ENCODE measurements around the gene ZNF574.
"Not testable (repeated sequence)": the region's sequence is repeated elsewhere in the genome, so short reads cannot be mapped to it uniquely, and the experiment has no call there.

ZNF574 gene

GRCh38 chr19:42098781-42099180 lies 22.8 kb downstream of the ZNF574 start:
- DNase-seq (ENCODE audit: low read depth in 2 of 2, low spot score in 1 of 2) = no peak

GRCh38 chr19:42099336-42099925 lies 23.5 kb downstream of the ZNF574 start:
- DNase-seq (ENCODE audit: low read depth in 2 of 2, low spot score in 1 of 2) = no peak

- DNase-seq (ENCODE audit: low read depth in 2 of 2, low spot score in 1 of 2) = not testable (repeated sequence)
Measured at GRCh38 chr19:42100241-42100640, 24.3 kb downstream of the ZNF574 start.

- no peak for DNase-seq (ENCODE audit: low read depth in 2 of 2, low spot score in 1 of 2)
Measured at GRCh38 chr19:42102877-42103276, 26.9 kb downstream of the ZNF574 start.

- DNase-seq (ENCODE audit: low read depth in 2 of 2, low spot score in 1 of 2) = no peak
Measured at GRCh38 chr19:42105368-42105767, 29.4 kb downstream of the ZNF574 start.

GRCh38 chr19:42108527-42109389 lies 32.8 kb downstream of the ZNF574 start:
- peak; percentile 74 to 86 for DNase-seq (ENCODE audit: low read depth in 2 of 2, low spot score in 1 of 2)

GRCh38 chr19:42109896-42110295 lies 33.9 kb downstream of the ZNF574 start:
- DNase-seq (ENCODE audit: low read depth in 2 of 2, low spot score in 1 of 2) = no peak

GRCh38 chr19:42110658-42111057 lies 34.7 kb downstream of the ZNF574 start:
- no peak for DNase-seq (ENCODE audit: low read depth in 2 of 2, low spot score in 1 of 2)

GRCh38 chr19:42111384-42111783 lies 35.4 kb downstream of the ZNF574 start:
- no peak for DNase-seq (ENCODE audit: low read depth in 2 of 2, low spot score in 1 of 2)

GRCh38 chr19:42111811-42112210 lies 35.8 kb downstream of the ZNF574 start:
- no peak for DNase-seq (ENCODE audit: low read depth in 2 of 2, low spot score in 1 of 2)

GRCh38 chr19:42113641-42114348 lies 37.8 kb downstream of the ZNF574 start:
- no peak for DNase-seq (ENCODE audit: low read depth in 2 of 2, low spot score in 1 of 2)

- DNase-seq (ENCODE audit: low read depth in 2 of 2, low spot score in 1 of 2) = no peak
Measured at GRCh38 chr19:42114412-42114811, 38.4 kb downstream of the ZNF574 start.

- DNase-seq (ENCODE audit: low read depth in 2 of 2, low spot score in 1 of 2) = no peak
Measured at GRCh38 chr19:42115219-42115618, 39.3 kb downstream of the ZNF574 start.

GRCh38 chr19:42115705-42116104 lies 39.7 kb downstream of the ZNF574 start:
- no peak for DNase-seq (ENCODE audit: low read depth in 2 of 2, low spot score in 1 of 2)

- no peak for DNase-seq (ENCODE audit: low read depth in 2 of 2, low spot score in 1 of 2)
Measured at GRCh38 chr19:42116308-42117075, 40.5 kb downstream of the ZNF574 start.

- no peak for DNase-seq (ENCODE audit: low read depth in 2 of 2, low spot score in 1 of 2)
Measured at GRCh38 chr19:42117076-42117475, 41.1 kb downstream of the ZNF574 start.

GRCh38 chr19:42120276-42120980 lies 44.5 kb downstream of the ZNF574 start:
- DNase-seq (ENCODE audit: low read depth in 2 of 2, low spot score in 1 of 2) = no peak

GRCh38 chr19:42121036-42121621 lies 45.2 kb downstream of the ZNF574 start:
- no peak for DNase-seq (ENCODE audit: low read depth in 2 of 2, low spot score in 1 of 2)

- peak; percentile 67 to 79 for DNase-seq (ENCODE audit: low read depth in 2 of 2, low spot score in 1 of 2)
Measured at GRCh38 chr19:42121656-42122069, 45.7 kb downstream of the ZNF574 start.

Measured in stimulated activated CD8-positive, alpha-beta memory T cell treated with anti-CD3 and anti-CD28 coated beads, Interleukin-4, amount 100 ng/mL, for 4 hours (primary cell).